GM12878 (cell line): ENCODE measurements around the gene GRIK1. TPM values are rescaled to one million over a fixed set of nuclear protein-coding genes. Genes with fewer than 3 reads are reported as not detected.

Source experiments
- ATAC-seq: fragments of 200-7000 bp; cut with Tn5 transposase; 3 replicates; pipeline ENCODE4 v1.9.1; 2020; ENCODE audit warnings: mild to moderate bottlenecking, moderate library complexity
- BruUV-seq: library from RNA; stranded (reverse); fragments of 400-500 nt; replicated peaks from 2 replicates; lab custom pipeline; 2021; lab: Mats Ljungman, UMichigan
- CTCF ChIA-PET: fragments of 300-600 bp; sonication (Branson Sonifier 250); formaldehyde crosslinking; extraction: SDS; loops from one replicate; lab custom pipeline; 2021; ENCODE audit warnings: inconsistent platforms; lab: Yijun Ruan, JAX
- POLR2A ChIA-PET: fragments of 350-600 bp; formaldehyde crosslinking; extraction: SDS; loops from one replicate; lab custom pipeline; 2021; ENCODE audit warnings: inconsistent platforms; lab: Charles Lee
- RAD21 ChIA-PET: fragments of 300-600 bp; sonication (Branson Sonifier 250); formaldehyde crosslinking; loops from one replicate; lab custom pipeline; 2023; ENCODE audit warnings: antibody characterized with exemption; ENCODE audit not compliant: unreplicated experiment; lab: Charles Lee
- SMC1A ChIA-PET: fragments of 300-600 bp; sonication (Branson Sonifier 250); formaldehyde crosslinking; loops from one replicate; lab custom pipeline; 2023; ENCODE audit not compliant: unreplicated experiment, uncharacterized antibody; lab: Charles Lee
- DNase-seq: peaks from one replicate; pipeline ENCODE4 v3.0.0-alpha.2; 2011; ENCODE audit warnings: low read depth, low spot score
- FAIRE-seq: peaks from 3 replicates; lab custom pipeline; 2011; peaks lifted over from hg19 to GRCh38; lab: Jason Lieb, UNC
- H2AFZ ChIP-seq: 2 replicates; pipeline ENCODE4 v1.6.0; 2011; ENCODE audit warnings: low read depth, low read length, control low read depth; ENCODE audit not compliant: control insufficient read depth
- H3K27ac ChIP-seq: 2 replicates; pipeline ENCODE4 v1.5.1; 2011; ENCODE audit warnings: control low read depth; ENCODE audit not compliant: control insufficient read depth, insufficient read depth
- H3K27me3 ChIP-seq, 2 experiments: replicated peaks in 1 of 2; 2 replicates each; pipeline versions ENCODE4 v1.6.0 to v1.6.1; 2011; ENCODE audit warnings: low read length in 1 of 2; ENCODE audit not compliant: control insufficient read depth in 2 of 2, insufficient read depth in 2 of 2
- H3K36me3 ChIP-seq, 2 experiments: 2 replicates each; pipeline ENCODE4 v1.5.1; 2011; ENCODE audit warnings: low read length in 1 of 2; ENCODE audit not compliant: control insufficient read depth in 2 of 2, insufficient read depth in 2 of 2
- H3K4me1 ChIP-seq: 2 replicates; pipeline ENCODE4 v1.6.1; 2011; ENCODE audit warnings: mild to moderate bottlenecking, low read length, moderate library complexity, mixed read lengths; ENCODE audit not compliant: control insufficient read depth, insufficient read depth
- H3K4me2 ChIP-seq: 2 replicates; pipeline ENCODE4 v1.6.0; 2011; ENCODE audit warnings: control low read depth; ENCODE audit not compliant: control insufficient read depth, insufficient read depth
- H3K4me3 ChIP-seq: fragments of 200-600 bp; sonication (generic); 2 replicates; pipeline ENCODE4 v1.5.1; 2016
- H3K79me2 ChIP-seq: 2 replicates; pipeline ENCODE4 v1.6.0; 2011; ENCODE audit warnings: low read length; ENCODE audit not compliant: control insufficient read depth, insufficient read depth
- H3K9ac ChIP-seq: 2 replicates; pipeline ENCODE4 v1.8.0; 2011; ENCODE audit warnings: low read length, control low read depth, mixed read lengths; ENCODE audit not compliant: control insufficient read depth, insufficient read depth
- H3K9me3 ChIP-seq: replicated peaks from 3 replicates; pipeline ENCODE4 v1.5.1; 2011; ENCODE audit warnings: mild to moderate bottlenecking, low read length; ENCODE audit not compliant: control insufficient read depth, insufficient read depth
- H4K20me1 ChIP-seq: 2 replicates; pipeline ENCODE4 v1.6.0; 2011; ENCODE audit not compliant: control insufficient read depth, insufficient read depth
- BHLHE40 ChIP-seq, 2 experiments: fragments of 450-650 bp in 1 of 2; IDR thresholded peaks; 2 replicates each; pipeline ENCODE4 v1.6.1; 2011 to 2017; ENCODE audit warnings: low read depth in 2 of 2, borderline replicate concordance in 1 of 2, improper control_type of control experiment in 1 of 2, low read length in 1 of 2, mild to moderate bottlenecking in 1 of 2
- BRCA1 ChIP-seq: IDR thresholded peaks from 2 replicates; pipeline ENCODE4 v1.6.1; 2011; ENCODE audit warnings: low read depth, low read length, improper control_type of control experiment
- DPF2 ChIP-seq: fragments of 450-650 bp; IDR thresholded peaks from 2 replicates; pipeline ENCODE4 v1.6.1; 2017; ENCODE audit warnings: mild to moderate bottlenecking
- EZH2 ChIP-seq: IDR thresholded peaks from 2 replicates; pipeline ENCODE4 v1.6.1; 2012; ENCODE audit warnings: low read depth, mild to moderate bottlenecking, control low read depth, inconsistent platforms, low read length, borderline replicate concordance; ENCODE audit not compliant: control insufficient read depth
- HDAC2 ChIP-seq: fragments of 200-600 bp; sonication (generic); IDR thresholded peaks from 2 replicates; pipeline ENCODE4 v1.6.1; 2017
- KAT2A ChIP-seq: conservative IDR thresholded peaks from 2 replicates; pipeline ENCODE4 v1.6.1; 2011; ENCODE audit warnings: low read depth, low read length; ENCODE audit not compliant: control insufficient read depth
- MTA2 ChIP-seq: fragments of 450-650 bp; IDR thresholded peaks from 2 replicates; pipeline ENCODE4 v1.6.1; 2016; ENCODE audit warnings: low read depth, mild to moderate bottlenecking, moderate library complexity
- NFXL1 ChIP-seq: fragments of 450-650 bp; IDR thresholded peaks from 2 replicates; pipeline ENCODE4 v1.6.1; 2017; ENCODE audit warnings: antibody characterized with exemption, mild to moderate bottlenecking, borderline replicate concordance
- NR2F1 ChIP-seq: fragments of 450-650 bp; conservative IDR thresholded peaks from 2 replicates; pipeline ENCODE4 v1.6.1; 2017; ENCODE audit warnings: mild to moderate bottlenecking
- RELA ChIP-seq: fragments of 450-650 bp; IDR thresholded peaks from 2 replicates; pipeline ENCODE4 v1.8.0; 2014; ENCODE audit warnings: borderline replicate concordance; ENCODE audit not compliant: partially characterized antibody
- SIX5 ChIP-seq: IDR thresholded peaks from 2 replicates; pipeline ENCODE4 v1.6.1; 2011; ENCODE audit warnings: mild to moderate bottlenecking, low read depth, low read length, moderate library complexity; ENCODE audit not compliant: severe bottlenecking
- SMC3 ChIP-seq: IDR thresholded peaks from 2 replicates; pipeline ENCODE4 v1.6.1; 2011; ENCODE audit warnings: low read length, improper control_type of control experiment, borderline replicate concordance
- SP1 ChIP-seq: IDR thresholded peaks from one replicate; pipeline ENCODE4 v1.6.1; 2011; ENCODE audit warnings: low read depth, low read length
- TCF12 ChIP-seq: IDR thresholded peaks from 2 replicates; pipeline ENCODE4 v1.6.1; 2011; ENCODE audit warnings: low read depth, mild to moderate bottlenecking, low read length
- YBX1 ChIP-seq: fragments of 450-650 bp; IDR thresholded peaks from 2 replicates; pipeline ENCODE4 v1.6.1; 2016; ENCODE audit warnings: antibody characterized with exemption
- ZNF207 ChIP-seq: fragments of 450-650 bp; IDR thresholded peaks from 2 replicates; pipeline ENCODE4 v1.6.1; 2014; ENCODE audit warnings: antibody characterized with exemption, mild to moderate bottlenecking, borderline replicate concordance
- WGBS: methylation state at CpG from one replicate; pipeline ENCODE4 v1.1.6; 2016; ENCODE audit warnings: low lambda C conversion rate; ENCODE audit not compliant: insufficient replicate concordance, insufficient coverage; ENCODE audit errors: missing lambda C conversion rate; 5-methylcytosine and 5-hydroxymethylcytosine counted together
- in situ Hi-C: fragments of 300-500 bp; cut with MboI; formaldehyde crosslinking; loops from 9 replicates; pipeline ENCODE4 v1.14.3; 2018; ENCODE audit warnings: mixed read lengths
- intact Hi-C: fragments of 100-400 bp; cut with micrococcal nuclease; formaldehyde crosslinking; loops from one replicate; pipeline ENCODE4 v1.14.2; 2022; ENCODE audit not compliant: unreplicated experiment
- polyA plus RNA-seq, 11 experiments: library from polyadenylated mRNA; depleted of rRNA in 4 of 11; unstranded in 6 of 11; stranded (reverse) in 5 of 11; fragments of >200 nt; fragmentation: Nextera tagmentation in 4 of 11; fragmentation: Illumina TruSeq in 1 of 11; extraction: Ambion mirVana in 4 of 11; extraction: Trizol in 1 of 11; gene quantifications; 1 replicate in 1 of 11; 2 replicates in 10 of 11; pipeline versions ENCODE4 v1.2.1 to v1.2.3, GENCODE V29; 2011 to 2016; ENCODE audit warnings: inconsistent platforms in 2 of 11, missing spikeins in 2 of 11, low read depth in 1 of 11
- total RNA-seq, 4 experiments: library from RNA; depleted of rRNA in 3 of 4; stranded (reverse); fragments of >200 nt in 3 of 4; fragmentation: Illumina TruSeq in 1 of 4; extraction: Trizol in 1 of 4; gene quantifications; 2 replicates each; pipeline versions ENCODE4 v1.2.1 to v1.2.3, GENCODE V29; 2013 to 2021
- TF ChIP-seq, protein P1 (sequence below): fragments of 450-650 bp; IDR thresholded peaks from 2 replicates; pipeline ENCODE4 v1.6.1; 2016; ENCODE audit warnings: mild to moderate bottlenecking
- TF ChIP-seq, protein P2 (sequence below): IDR thresholded peaks from 2 replicates; pipeline ENCODE4 v1.6.1; 2011; ENCODE audit warnings: low read depth, low read length, improper control_type of control experiment, borderline replicate concordance

GRIK1 gene
- total and polyA plus RNA-seq, 10 of the 15 experiments (the other 5 are each of a cell fraction or from before 2014, with no cell fraction given), result 0.05 to 0.13 (median 0.09) TPM; not detected in 7

GRCh38 chr21:29985866-29986265, 46.1 kb upstream of the GRIK1 start:
- intact Hi-C loops, result no loop called here
- no TSS peak for BruUV-seq
- no peaks in the 10 kb centered on the region for H3K9me3 ChIP-seq
- no peak for DNase-seq
- no peak for TF ChIP-seq SP1
- no peak for TF ChIP-seq NR2F1
- no peak for TF ChIP-seq SMC3
- no peak for TF ChIP-seq ZNF207
- TF ChIP-seq, protein P1, sequence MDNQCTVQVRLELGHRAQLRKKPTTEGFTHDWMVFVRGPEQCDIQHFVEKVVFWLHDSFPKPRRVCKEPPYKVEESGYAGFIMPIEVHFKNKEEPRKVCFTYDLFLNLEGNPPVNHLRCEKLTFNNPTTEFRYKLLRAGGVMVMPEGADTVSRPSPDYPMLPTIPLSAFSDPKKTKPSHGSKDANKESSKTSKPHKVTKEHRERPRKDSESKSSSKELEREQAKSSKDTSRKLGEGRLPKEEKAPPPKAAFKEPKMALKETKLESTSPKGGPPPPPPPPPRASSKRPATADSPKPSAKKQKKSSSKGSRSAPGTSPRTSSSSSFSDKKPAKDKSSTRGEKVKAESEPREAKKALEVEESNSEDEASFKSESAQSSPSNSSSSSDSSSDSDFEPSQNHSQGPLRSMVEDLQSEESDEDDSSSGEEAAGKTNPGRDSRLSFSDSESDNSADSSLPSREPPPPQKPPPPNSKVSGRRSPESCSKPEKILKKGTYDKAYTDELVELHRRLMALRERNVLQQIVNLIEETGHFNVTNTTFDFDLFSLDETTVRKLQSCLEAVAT, result no peak
- no peak for TF ChIP-seq YBX1
- H3K79me2 ChIP-seq, result no peaks in the 10 kb centered on the region
- ChIA-PET RAD21 (no interaction called here), POLR2A (no interaction called here), SMC1A (no interaction called here), CTCF (no interaction called here)
- 19% methylated on average over 10 of the region's 10 CpGs for WGBS
- H3K4me2 ChIP-seq, result no peak overlapping the region
- FAIRE-seq, result no peak
- no peaks in the 10 kb centered on the region for H3K36me3 ChIP-seq
- no peak overlapping the region for H3K9ac ChIP-seq
- H3K4me1 ChIP-seq, result no peaks in the 10 kb centered on the region
- H3K4me3 ChIP-seq, result no peak overlapping the region
- in situ Hi-C loops, result no loop called here
- H4K20me1 ChIP-seq, result no peaks in the 10 kb centered on the region
- no peak overlapping the region for H3K27ac ChIP-seq
- ATAC-seq, result no peak
- no peaks in the 10 kb centered on the region for H3K27me3 ChIP-seq
- no peak overlapping the region for H2AFZ ChIP-seq

- intact Hi-C loops (no loop called here), in situ Hi-C loops (no loop called here)
- 93% methylated on average over 1 of the region's 1 CpG for WGBS
- Histone ChIP-seq H3K4me2 (no peak overlapping the region), H3K36me3 (no peaks in the 10 kb centered on the region), H3K79me2 (no peaks in the 10 kb centered on the region), H3K4me1 (no peaks in the 10 kb centered on the region), H2AFZ (no peak overlapping the region), H3K9me3 (no peaks in the 10 kb centered on the region), H3K27ac (no peak overlapping the region), H3K27me3 (no peaks in the 10 kb centered on the region), H3K9ac (no peak overlapping the region), H4K20me1 (no peaks in the 10 kb centered on the region), H3K4me3 (no peak overlapping the region)
- ChIA-PET SMC1A (interaction anchor here (1.2 kb wide), 1 partner anchor 16 kb away, joined by 3 read pairs; no protein-coding TSS in a partner anchor), RAD21 (no interaction called here), CTCF (no interaction called here), POLR2A (no interaction called here)
- BruUV-seq, result no TSS peak
- no peak for ATAC-seq
- FAIRE-seq, result no peak
- no peak for DNase-seq
- TF ChIP-seq BHLHE40 (IDR thresholded peaks at IDR 0.05; ENCODE audit: borderline replicate concordance in 1 of 2, low read depth in 2 of 2, low read length in 1 of 2) (no peak), RELA (no peak), EZH2 (no peak), BRCA1 (no peak), HDAC2 (no peak), TCF12 (no peak), ZNF207 (no peak), NFXL1 (no peak), SIX5 (no peak), DPF2 (no peak), KAT2A (no peak), MTA2 (no peak)
- TF ChIP-seq, protein P2, sequence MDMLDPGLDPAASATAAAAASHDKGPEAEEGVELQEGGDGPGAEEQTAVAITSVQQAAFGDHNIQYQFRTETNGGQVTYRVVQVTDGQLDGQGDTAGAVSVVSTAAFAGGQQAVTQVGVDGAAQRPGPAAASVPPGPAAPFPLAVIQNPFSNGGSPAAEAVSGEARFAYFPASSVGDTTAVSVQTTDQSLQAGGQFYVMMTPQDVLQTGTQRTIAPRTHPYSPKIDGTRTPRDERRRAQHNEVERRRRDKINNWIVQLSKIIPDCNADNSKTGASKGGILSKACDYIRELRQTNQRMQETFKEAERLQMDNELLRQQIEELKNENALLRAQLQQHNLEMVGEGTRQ, result no peak
Measured at GRCh38 chr21:29979043-29979442, 39.2 kb upstream of the GRIK1 start.
